ENCODE measurements around the gene PRRX2. TPM values are rescaled to one million over a fixed set of nuclear protein-coding genes. Genes with fewer than 3 reads are reported as not detected.

Gene PRRX2
- total and polyA plus RNA-seq, 4 donors = 0.03 to 0.08 TPM; not detected in 2

- TF ChIP-seq, protein P1, sequence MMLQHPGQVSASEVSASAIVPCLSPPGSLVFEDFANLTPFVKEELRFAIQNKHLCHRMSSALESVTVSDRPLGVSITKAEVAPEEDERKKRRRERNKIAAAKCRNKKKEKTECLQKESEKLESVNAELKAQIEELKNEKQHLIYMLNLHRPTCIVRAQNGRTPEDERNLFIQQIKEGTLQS (IDR thresholded peaks at IDR 0.05) = no peak
These were observed 74.7 kb downstream of the PRRX2 start (continued) for GRCh38 chr9:129740174-129740573.

DNA sequence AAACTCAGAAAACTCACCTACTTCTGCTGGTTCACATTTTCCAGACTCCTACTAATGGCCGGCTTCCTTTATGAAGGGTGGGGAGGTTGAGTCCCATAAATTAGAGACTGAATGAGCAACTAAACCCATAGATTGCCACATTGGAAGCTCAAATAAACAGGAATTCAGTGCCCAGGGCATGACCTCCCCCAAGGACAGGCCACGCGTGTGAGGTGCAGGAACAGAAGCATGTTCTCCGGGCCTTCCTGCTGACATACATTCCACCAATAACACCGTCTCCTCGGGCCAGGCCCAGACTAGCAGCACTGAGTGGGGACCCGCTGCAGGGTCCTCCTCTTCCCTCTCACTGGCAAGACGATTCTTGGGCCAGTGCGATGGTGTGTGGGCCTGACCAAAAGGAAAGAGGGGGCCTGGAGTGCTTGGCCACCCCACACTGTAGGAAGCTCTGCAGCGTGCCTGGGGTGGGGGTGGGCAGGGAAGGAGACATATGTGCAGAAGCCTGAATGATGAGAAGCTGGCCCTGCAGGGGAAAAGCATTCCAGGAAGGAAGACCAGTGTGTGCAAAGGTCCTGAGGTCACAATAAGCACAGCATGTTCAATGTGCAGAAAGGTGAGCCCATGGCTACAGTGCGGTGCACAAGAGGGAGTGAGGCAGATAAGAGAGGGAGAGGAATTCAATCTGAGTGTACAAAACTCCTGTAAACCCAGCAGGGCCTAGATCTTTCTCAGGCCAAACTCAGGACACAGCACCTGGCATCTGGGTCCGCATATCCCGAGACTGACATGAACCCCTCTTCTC is 75.4 kb downstream of the PRRX2 start:
- H3K4me1 ChIP-seq (ENCODE audit: control insufficient read depth in 4 of 4, insufficient read depth in 4 of 4, low read length in 3 of 4) = peaks cover 0 to 6% (median 2%) of the 10 kb centered on the region in 4 donors
- H3K27ac ChIP-seq (ENCODE audit: low read depth in 1 of 2, low read length in 2 of 2) = no peak overlapping the region
- no peak for TF ChIP-seq RAD21 (IDR thresholded peaks at IDR 0.05)
- TF ChIP-seq JUND (IDR thresholded peaks at IDR 0.05) = no peak
- TF ChIP-seq GABPA (IDR thresholded peaks at IDR 0.05 in 1 of 2, conservative IDR thresholded peaks at IDR 0.05 in 1 of 2) = no peak
- TF ChIP-seq, protein P1 (IDR thresholded peaks at IDR 0.05) = no peak
- no peak for TF ChIP-seq CTCF (IDR thresholded peaks at IDR 0.05; ENCODE audit: low read depth, low read length, missing input control)
- TF ChIP-seq HNF4A (conservative IDR thresholded peaks at IDR 0.05) = no peak
- H3K4me3 ChIP-seq (ENCODE audit: low read depth in 1 of 3, low read length in 3 of 3) = no peak overlapping the region
- DNase-seq (ENCODE audit: low spot score) = no peak
- no peaks in the 10 kb centered on the region for H3K36me3 ChIP-seq (ENCODE audit: control insufficient read depth in 4 of 4, insufficient read depth in 3 of 4, low read depth in 1 of 4, low read length in 3 of 4)
- no peaks in the 10 kb centered on the region for H3K27me3 ChIP-seq (ENCODE audit: control insufficient read depth in 4 of 4, insufficient read depth in 4 of 4, low read length in 3 of 4)
- no peak overlapping the region for H3K9ac ChIP-seq (ENCODE audit: low read depth in 1 of 2, low read length in 2 of 2)
- no peaks in the 10 kb centered on the region for H3K9me3 ChIP-seq (ENCODE audit: control insufficient read depth in 4 of 4, low read length in 3 of 4)
- WGBS = 95% methylated on average over 13 of the region's 13 CpGs

DNA sequence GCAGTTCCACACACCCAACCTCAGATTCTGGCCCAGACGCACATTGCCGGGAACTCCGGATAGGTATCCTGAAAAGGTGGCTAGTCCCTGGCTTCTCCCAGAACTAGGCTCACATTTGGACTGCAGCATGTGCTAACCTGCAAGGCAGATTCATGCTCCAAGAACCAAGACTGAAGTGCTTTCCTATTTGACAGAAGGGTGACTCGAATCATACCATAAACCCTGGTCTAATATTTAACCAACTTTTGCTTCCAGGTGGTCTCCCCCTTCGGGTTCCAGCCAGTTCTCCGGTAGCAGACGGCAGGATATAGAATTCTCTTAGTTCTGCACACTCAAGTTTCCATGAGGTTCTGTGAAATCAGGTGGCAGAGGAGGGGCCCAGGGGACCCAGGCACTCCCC is 79.8 kb downstream of the PRRX2 start:
- WGBS = 85% methylated on average over 7 of the region's 7 CpGs
- TF ChIP-seq RXRA (IDR thresholded peaks at IDR 0.05) (no peak), GABPA (IDR thresholded peaks at IDR 0.05 in 1 of 2, conservative IDR thresholded peaks at IDR 0.05 in 1 of 2) (no peak), CTCF (IDR thresholded peaks at IDR 0.05; ENCODE audit: low read depth, low read length, missing input control) (no peak), JUND (IDR thresholded peaks at IDR 0.05) (no peak), HNF4G (IDR thresholded peaks at IDR 0.05) (no peak), RAD21 (IDR thresholded peaks at IDR 0.05) (no peak), TAF1 (conservative IDR thresholded peaks at IDR 0.05) (no peak), FOXA2 (IDR thresholded peaks at IDR 0.05) (no peak), ZBTB33 (IDR thresholded peaks at IDR 0.05) (no peak), SP1 (IDR thresholded peaks at IDR 0.05) (no peak)
- TF ChIP-seq, protein P1 (IDR thresholded peaks at IDR 0.05) = no peak
- TF ChIP-seq, protein P2, sequence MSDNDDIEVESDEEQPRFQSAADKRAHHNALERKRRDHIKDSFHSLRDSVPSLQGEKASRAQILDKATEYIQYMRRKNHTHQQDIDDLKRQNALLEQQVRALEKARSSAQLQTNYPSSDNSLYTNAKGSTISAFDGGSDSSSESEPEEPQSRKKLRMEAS (IDR thresholded peaks at IDR 0.05) = no peak
- Histone ChIP-seq H3K4me3 (ENCODE audit: low read depth in 1 of 3, low read length in 3 of 3) (no peak overlapping the region), H3K9me3 (ENCODE audit: control insufficient read depth in 4 of 4, low read length in 3 of 4) (no peaks in the 10 kb centered on the region), H3K4me1 (ENCODE audit: control insufficient read depth in 4 of 4, insufficient read depth in 4 of 4, low read length in 3 of 4) (no peaks in the 10 kb centered on the region), H3K27ac (ENCODE audit: low read depth in 1 of 2, low read length in 2 of 2) (no peak overlapping the region), H3K36me3 (ENCODE audit: control insufficient read depth in 4 of 4, insufficient read depth in 3 of 4, low read depth in 1 of 4, low read length in 3 of 4) (no peaks in the 10 kb centered on the region), H3K9ac (ENCODE audit: low read depth in 1 of 2, low read length in 2 of 2) (no peak overlapping the region), H3K27me3 (ENCODE audit: control insufficient read depth in 4 of 4, insufficient read depth in 4 of 4, low read length in 3 of 4) (no peaks in the 10 kb centered on the region)
- no peak for DNase-seq (ENCODE audit: low spot score)

Measured in liver (tissue), 9 donors.